Esophagus mucosa (tissue), 1 donor: ENCODE data around the gene FGF2. TPM values are rescaled to one million over a fixed set of nuclear protein-coding genes. Genes with fewer than 3 reads are reported as not detected.
"Not testable (repeated sequence)": the region's sequence is repeated elsewhere in the genome, so short reads cannot be mapped to it uniquely, and the experiment has no call there.

Experiments
- ATAC-seq: fragments of 200-7000 bp; cut with Tn5 transposase; one replicate; pipeline ENCODE4 v1.9.1; 2020
- total RNA-seq: library from RNA; stranded (reverse); gene quantifications from one replicate; pipeline ENCODE4 v1.2.4, GENCODE V29; 2023
- donor health status: DM: yes; HTN: yes; CAD: no.

The FGF2 gene
- total RNA-seq, 1 donor from 2014 or later: 0.68 TPM

- no peak for ATAC-seq
Measured at GRCh38 chr4:122814426-122814825, 12.2 kb upstream of the FGF2 start.

GRCh38 chr4:122815248-122815647 is 11.4 kb upstream of the FGF2 start:
- ATAC-seq: no peak

- no peak for ATAC-seq
Measured at GRCh38 chr4:122816476-122816875, 10.2 kb upstream of the FGF2 start.

GRCh38 chr4:122819708-122820449 is 6.8 kb upstream of the FGF2 start:
- no peak for ATAC-seq

- no peak for ATAC-seq
Measured at GRCh38 chr4:122821092-122821491, 5.5 kb upstream of the FGF2 start.

- no peak for ATAC-seq
Measured at GRCh38 chr4:122822466-122822865, 4.2 kb upstream of the FGF2 start.

GRCh38 chr4:122823476-122823875 is 3.2 kb upstream of the FGF2 start:
- no peak for ATAC-seq

- no peak for ATAC-seq
Measured at GRCh38 chr4:122824616-122825015, 2.0 kb upstream of the FGF2 start.

- no peak for ATAC-seq
Measured at GRCh38 chr4:122826079-122826527, 528 bp upstream of the FGF2 start.

GRCh38 chr4:122827258-122827878 is 737 bp downstream of the FGF2 start:
- ATAC-seq: peak; percentile 30

GRCh38 chr4:122827879-122828601 is 1.4 kb downstream of the FGF2 start:
- peak; percentile 85 for ATAC-seq

GRCh38 chr4:122830426-122831095 is 3.9 kb downstream of the FGF2 start:
- ATAC-seq: no peak

- ATAC-seq: no peak
Measured at GRCh38 chr4:122831515-122832196, 5.0 kb downstream of the FGF2 start.

- ATAC-seq: no peak
Measured at GRCh38 chr4:122832732-122833131, 6.1 kb downstream of the FGF2 start.

- ATAC-seq: no peak
Measured at GRCh38 chr4:122833999-122834398, 7.4 kb downstream of the FGF2 start.

GRCh38 chr4:122836941-122837340 is 10.3 kb downstream of the FGF2 start:
- ATAC-seq: no peak

- ATAC-seq: no peak
Measured at GRCh38 chr4:122838034-122838433, 11.4 kb downstream of the FGF2 start.

- no peak for ATAC-seq
Measured at GRCh38 chr4:122842392-122842791, 15.8 kb downstream of the FGF2 start.

GRCh38 chr4:122842984-122843531 is 16.4 kb downstream of the FGF2 start:
- ATAC-seq: peak; percentile 78

- not testable (repeated sequence) for ATAC-seq
Measured at GRCh38 chr4:122844391-122844790, 17.8 kb downstream of the FGF2 start.

GRCh38 chr4:122845066-122845465 is 18.4 kb downstream of the FGF2 start:
- ATAC-seq: no peak

- no peak for ATAC-seq
Measured at GRCh38 chr4:122845760-122846159, 19.1 kb downstream of the FGF2 start.
